ENCODE results near the gene ARNT2. TPM values are rescaled to one million over a fixed set of nuclear protein-coding genes. Genes with fewer than 3 reads are reported as not detected.

ARNT2 gene
- total and polyA plus RNA-seq, 5 donors from 2014 or later: not detected

DNA sequence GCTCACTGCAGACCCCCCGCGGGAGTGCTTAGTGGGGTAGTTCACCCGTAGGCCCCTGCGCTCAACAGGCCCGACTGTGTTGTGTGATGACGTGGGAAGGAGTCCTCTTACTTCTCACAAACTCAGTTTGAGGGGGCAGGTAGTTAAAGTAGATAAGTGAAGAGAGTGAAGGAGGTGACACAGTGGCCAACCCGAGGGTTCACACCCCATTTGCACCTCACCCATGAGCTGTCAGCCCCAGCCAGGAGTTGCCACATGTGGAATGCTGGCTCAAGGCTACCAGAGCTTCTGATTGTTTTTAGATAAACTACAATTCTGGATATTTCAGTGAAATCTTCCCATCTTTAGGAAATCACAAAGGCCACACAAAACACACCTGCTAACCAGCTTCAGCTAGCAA is 226.8 kb downstream of the ARNT2 start:
- no peaks in the 10 kb centered on the region for H3K36me3 Mint-ChIP-seq
- Histone ChIP-seq H3K27me3 (ENCODE audit: control insufficient read depth, insufficient read depth, low read length) (no peaks in the 10 kb centered on the region), H3K36me3 (ENCODE audit: control insufficient read depth, insufficient read depth, low read length) (no peaks in the 10 kb centered on the region), H3K4me1 (ENCODE audit: control insufficient read depth, insufficient read depth, low read length, poor library complexity, severe bottlenecking) (no peaks in the 10 kb centered on the region), H3K9me3 (ENCODE audit: control insufficient read depth in 2 of 2, low read length in 2 of 2) (no peaks in the 10 kb centered on the region), H3K27ac (ENCODE audit: insufficient read depth, low read length, poor library complexity, severe bottlenecking) (no peak overlapping the region), H3K4me3 (ENCODE audit: low read depth, low read length) (no peak overlapping the region)
- no peak overlapping the region for H3K27ac Mint-ChIP-seq
- H3K4me1 Mint-ChIP-seq: no peaks in the 10 kb centered on the region
- H3K9me3 Mint-ChIP-seq: peaks cover 0 to 5% (median 0%) of the 10 kb centered on the region in 7 donors
- H3K4me3 Mint-ChIP-seq: no peak overlapping the region
- DNase-seq (no peak), ATAC-seq (ENCODE audit: low read depth in 2 of 2) (no peak)
- peaks cover 4% of the 10 kb centered on the region for H3K27me3 Mint-ChIP-seq

DNA sequence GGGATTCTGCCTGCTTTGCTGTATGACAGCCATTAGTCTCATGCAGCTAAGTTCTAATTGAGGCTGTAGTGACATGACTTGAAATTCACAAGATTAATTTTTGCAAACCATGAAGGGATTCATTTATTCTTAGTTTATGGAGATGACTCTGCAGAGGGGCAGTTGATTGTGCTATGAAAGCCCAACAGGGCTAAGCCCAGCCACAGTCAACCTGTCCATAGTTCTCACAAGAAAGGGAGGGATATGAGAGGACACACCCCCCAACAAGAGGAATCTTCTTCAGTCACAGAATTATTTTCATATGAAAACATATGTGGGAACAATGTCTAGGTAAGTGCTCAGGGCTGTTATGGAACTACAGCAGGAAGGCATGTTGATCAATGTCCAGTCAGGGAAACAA is 229.0 kb downstream of the ARNT2 start:
- DNase-seq (no peak), ATAC-seq (ENCODE audit: low read depth in 2 of 2) (no peak)
- no peak overlapping the region for H3K27ac ChIP-seq (ENCODE audit: insufficient read depth, low read length, poor library complexity, severe bottlenecking)
- Mint-ChIP-seq H3K36me3 (no peaks in the 10 kb centered on the region), H3K4me1 (no peaks in the 10 kb centered on the region), H3K4me3 (no peak overlapping the region), H3K9me3 (peaks cover 0 to 3% (median 0%) of the 10 kb centered on the region in 7 donors), H3K27me3 (peaks cover 4% of the 10 kb centered on the region), H3K27ac (no peak overlapping the region)
- no peak overlapping the region for H3K4me3 ChIP-seq (ENCODE audit: low read depth, low read length)
- no peaks in the 10 kb centered on the region for H3K4me1 ChIP-seq (ENCODE audit: control insufficient read depth, insufficient read depth, low read length, poor library complexity, severe bottlenecking)
- H3K9me3 ChIP-seq (ENCODE audit: control insufficient read depth in 2 of 2, low read length in 2 of 2): no peaks in the 10 kb centered on the region
- no peaks in the 10 kb centered on the region for H3K27me3 ChIP-seq (ENCODE audit: control insufficient read depth, insufficient read depth, low read length)
- H3K36me3 ChIP-seq (ENCODE audit: control insufficient read depth, insufficient read depth, low read length): no peaks in the 10 kb centered on the region

DNA sequence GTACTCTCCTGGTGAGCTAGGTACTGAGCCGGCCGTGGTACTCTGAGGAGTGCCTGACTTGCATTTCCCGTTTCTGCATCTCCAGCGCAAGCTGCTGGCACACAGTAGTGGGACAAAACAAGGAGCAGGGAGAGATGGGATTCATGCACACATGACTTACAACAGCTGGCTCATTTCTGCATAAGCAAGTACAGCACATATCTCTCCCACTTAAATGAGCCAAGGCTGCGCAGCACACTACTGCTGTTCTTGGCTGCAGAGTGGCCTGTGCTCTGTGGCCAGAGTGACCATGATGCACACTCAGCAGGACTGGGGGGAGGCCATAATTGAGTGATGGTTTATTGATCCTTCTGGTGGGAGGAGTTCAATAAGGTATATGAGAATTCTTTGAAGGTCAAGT is 231.8 kb downstream of the ARNT2 start:
- H3K9me3 Mint-ChIP-seq: peaks cover 0 to 3% (median 0%) of the 10 kb centered on the region in 7 donors
- no peaks in the 10 kb centered on the region for H3K4me1 Mint-ChIP-seq
- H3K36me3 ChIP-seq (ENCODE audit: control insufficient read depth, insufficient read depth, low read length): no peaks in the 10 kb centered on the region
- peaks cover 4% of the 10 kb centered on the region for H3K27me3 Mint-ChIP-seq
- no peak overlapping the region for H3K4me3 ChIP-seq (ENCODE audit: low read depth, low read length)
- no peak for ATAC-seq (ENCODE audit: low read depth in 2 of 2)
- H3K36me3 Mint-ChIP-seq: no peaks in the 10 kb centered on the region
- no peak overlapping the region for H3K4me3 Mint-ChIP-seq
- H3K27me3 ChIP-seq (ENCODE audit: control insufficient read depth, insufficient read depth, low read length): no peaks in the 10 kb centered on the region
- no peak overlapping the region for H3K27ac ChIP-seq (ENCODE audit: insufficient read depth, low read length, poor library complexity, severe bottlenecking)
- no peaks in the 10 kb centered on the region for H3K4me1 ChIP-seq (ENCODE audit: control insufficient read depth, insufficient read depth, low read length, poor library complexity, severe bottlenecking)
- H3K9me3 ChIP-seq (ENCODE audit: control insufficient read depth in 2 of 2, low read length in 2 of 2): no peaks in the 10 kb centered on the region
- no peak overlapping the region for H3K27ac Mint-ChIP-seq
- no peak for DNase-seq

DNA sequence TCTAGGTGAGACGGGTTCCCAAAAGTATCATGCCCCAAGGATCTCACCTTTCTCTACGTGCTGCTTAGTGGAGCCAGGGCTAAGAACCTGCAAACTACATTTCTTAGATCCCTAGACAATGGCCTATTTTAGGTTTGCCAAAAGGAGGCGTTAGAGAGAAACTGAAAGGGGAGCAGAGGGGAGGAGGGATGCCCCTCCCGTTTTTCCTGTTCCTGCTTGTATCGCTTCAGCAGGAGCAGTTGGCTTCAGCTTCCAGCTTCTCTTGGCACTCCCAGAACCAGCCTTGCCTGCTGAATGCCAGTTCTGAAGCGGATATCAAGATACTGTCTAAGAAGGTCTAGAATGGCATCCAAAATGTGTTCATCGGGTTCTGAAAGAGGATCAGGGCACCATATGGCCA is 232.5 kb downstream of the ARNT2 start:
- no peak overlapping the region for H3K27ac Mint-ChIP-seq
- Histone ChIP-seq H3K27ac (ENCODE audit: insufficient read depth, low read length, poor library complexity, severe bottlenecking) (no peak overlapping the region), H3K27me3 (ENCODE audit: control insufficient read depth, insufficient read depth, low read length) (no peaks in the 10 kb centered on the region), H3K9me3 (ENCODE audit: control insufficient read depth in 2 of 2, low read length in 2 of 2) (no peaks in the 10 kb centered on the region), H3K4me3 (ENCODE audit: low read depth, low read length) (no peak overlapping the region), H3K36me3 (ENCODE audit: control insufficient read depth, insufficient read depth, low read length) (no peaks in the 10 kb centered on the region), H3K4me1 (ENCODE audit: control insufficient read depth, insufficient read depth, low read length, poor library complexity, severe bottlenecking) (no peaks in the 10 kb centered on the region)
- H3K9me3 Mint-ChIP-seq: peaks cover 0 to 3% (median 0%) of the 10 kb centered on the region in 7 donors
- no peaks in the 10 kb centered on the region for H3K36me3 Mint-ChIP-seq
- ATAC-seq (ENCODE audit: low read depth in 2 of 2) (no peak), DNase-seq (no peak)
- H3K4me3 Mint-ChIP-seq: no peak overlapping the region
- H3K4me1 Mint-ChIP-seq: no peaks in the 10 kb centered on the region
- H3K27me3 Mint-ChIP-seq: peaks cover 4% of the 10 kb centered on the region

DNA sequence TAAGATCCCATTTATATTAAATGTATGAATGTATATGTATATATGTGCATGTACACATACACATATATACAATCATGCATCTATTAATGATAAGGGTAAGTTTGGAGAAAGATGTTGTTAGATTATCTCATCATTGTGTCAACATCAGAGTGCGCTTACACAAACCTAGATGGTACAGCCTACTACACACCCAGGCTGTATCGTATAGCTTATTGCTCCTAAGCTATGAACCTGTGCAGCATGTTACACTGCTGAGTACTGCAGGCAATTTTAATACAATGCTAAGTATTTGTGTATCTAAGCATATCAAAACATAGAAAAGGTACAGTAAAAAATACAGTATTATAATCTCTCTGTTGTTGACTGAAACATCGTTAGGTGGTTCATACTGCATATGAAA is 233.6 kb downstream of the ARNT2 start:
- Mint-ChIP-seq H3K27ac (no peak overlapping the region), H3K36me3 (no peaks in the 10 kb centered on the region), H3K27me3 (peaks cover 4% of the 10 kb centered on the region), H3K4me3 (no peak overlapping the region), H3K4me1 (no peaks in the 10 kb centered on the region), H3K9me3 (peaks cover 0 to 3% (median 0%) of the 10 kb centered on the region in 7 donors)
- Histone ChIP-seq H3K9me3 (ENCODE audit: control insufficient read depth in 2 of 2, low read length in 2 of 2) (no peaks in the 10 kb centered on the region), H3K4me3 (ENCODE audit: low read depth, low read length) (no peak overlapping the region), H3K27ac (ENCODE audit: insufficient read depth, low read length, poor library complexity, severe bottlenecking) (no peak overlapping the region), H3K27me3 (ENCODE audit: control insufficient read depth, insufficient read depth, low read length) (no peaks in the 10 kb centered on the region), H3K4me1 (ENCODE audit: control insufficient read depth, insufficient read depth, low read length, poor library complexity, severe bottlenecking) (no peaks in the 10 kb centered on the region), H3K36me3 (ENCODE audit: control insufficient read depth, insufficient read depth, low read length) (no peaks in the 10 kb centered on the region)
- DNase-seq: no peak
- ATAC-seq (ENCODE audit: low read depth in 2 of 2): no peak

DNA sequence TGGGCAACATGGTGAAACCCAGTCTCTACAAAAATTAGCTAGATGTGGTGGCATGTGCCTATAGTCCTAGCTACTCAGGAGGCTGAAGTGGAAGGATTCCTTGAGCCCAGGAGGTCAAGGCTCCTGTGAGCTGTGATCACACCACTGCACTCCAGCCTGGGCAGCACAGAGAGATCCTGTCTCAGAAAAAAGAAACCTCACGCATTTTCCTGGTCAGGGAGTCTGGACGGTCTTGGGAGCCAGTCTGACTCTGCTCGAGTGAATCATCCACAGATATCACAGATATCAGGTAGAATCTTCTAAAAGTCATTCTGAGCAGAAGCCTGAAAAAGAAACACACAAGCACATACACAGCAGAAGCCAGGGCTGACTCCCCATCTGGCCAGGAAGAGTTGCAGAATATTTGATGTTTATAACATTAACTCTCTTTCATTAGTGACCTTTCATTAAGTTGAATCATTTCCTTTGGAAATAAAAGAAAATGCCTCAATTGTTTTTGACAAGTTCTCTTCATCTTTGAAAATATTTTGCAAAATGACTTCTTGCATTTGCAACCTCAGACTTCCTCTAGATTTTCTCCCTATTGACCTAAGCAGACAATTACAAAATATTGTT is 234.5 kb downstream of the ARNT2 start:
- no peaks in the 10 kb centered on the region for H3K4me1 Mint-ChIP-seq
- H3K27ac Mint-ChIP-seq: no peak overlapping the region
- no peaks in the 10 kb centered on the region for H3K36me3 Mint-ChIP-seq
- Histone ChIP-seq H3K27me3 (ENCODE audit: control insufficient read depth, insufficient read depth, low read length) (no peaks in the 10 kb centered on the region), H3K27ac (ENCODE audit: insufficient read depth, low read length, poor library complexity, severe bottlenecking) (no peak overlapping the region), H3K36me3 (ENCODE audit: control insufficient read depth, insufficient read depth, low read length) (no peaks in the 10 kb centered on the region), H3K4me3 (ENCODE audit: low read depth, low read length) (no peak overlapping the region), H3K4me1 (ENCODE audit: control insufficient read depth, insufficient read depth, low read length, poor library complexity, severe bottlenecking) (no peaks in the 10 kb centered on the region), H3K9me3 (ENCODE audit: control insufficient read depth in 2 of 2, low read length in 2 of 2) (no peaks in the 10 kb centered on the region)
- peaks cover 4% of the 10 kb centered on the region for H3K27me3 Mint-ChIP-seq
- no peak overlapping the region for H3K4me3 Mint-ChIP-seq
- ATAC-seq (ENCODE audit: low read depth in 2 of 2): no peak
- DNase-seq: no peak
- peaks cover 0 to 3% (median 0%) of the 10 kb centered on the region in 7 donors for H3K9me3 Mint-ChIP-seq

DNA sequence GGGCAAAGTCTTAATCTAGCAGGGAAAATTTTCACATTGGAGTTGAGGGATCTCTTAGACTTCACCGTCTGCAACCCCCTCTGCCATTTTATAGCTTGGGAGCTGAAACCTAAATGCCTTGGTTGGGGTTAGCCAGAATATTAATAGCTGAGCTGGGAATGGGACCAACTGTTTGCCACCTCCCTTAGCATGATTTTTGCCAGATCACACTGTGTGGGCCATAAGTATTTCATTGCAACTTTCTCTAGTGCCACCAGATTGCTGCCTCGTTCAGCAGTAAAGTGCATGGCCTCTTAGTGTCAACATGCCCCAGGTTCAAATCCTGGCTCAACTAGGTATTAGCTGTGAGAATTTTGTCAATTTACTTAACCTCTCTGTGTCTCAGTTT is 235.0 kb downstream of the ARNT2 start:
- Histone ChIP-seq H3K4me1 (ENCODE audit: control insufficient read depth, insufficient read depth, low read length, poor library complexity, severe bottlenecking) (no peaks in the 10 kb centered on the region), H3K27me3 (ENCODE audit: control insufficient read depth, insufficient read depth, low read length) (no peaks in the 10 kb centered on the region), H3K4me3 (ENCODE audit: low read depth, low read length) (no peak overlapping the region), H3K36me3 (ENCODE audit: control insufficient read depth, insufficient read depth, low read length) (no peaks in the 10 kb centered on the region), H3K9me3 (ENCODE audit: control insufficient read depth in 2 of 2, low read length in 2 of 2) (no peaks in the 10 kb centered on the region), H3K27ac (ENCODE audit: insufficient read depth, low read length, poor library complexity, severe bottlenecking) (no peak overlapping the region)
- H3K4me1 Mint-ChIP-seq: no peaks in the 10 kb centered on the region
- no peak for DNase-seq
- H3K36me3 Mint-ChIP-seq: no peaks in the 10 kb centered on the region
- peaks cover 0 to 3% (median 0%) of the 10 kb centered on the region in 7 donors for H3K9me3 Mint-ChIP-seq
- no peak overlapping the region for H3K27ac Mint-ChIP-seq
- no peak overlapping the region for H3K4me3 Mint-ChIP-seq
- no peak for ATAC-seq (ENCODE audit: low read depth in 2 of 2)
- peaks cover 4% of the 10 kb centered on the region for H3K27me3 Mint-ChIP-seq

DNA sequence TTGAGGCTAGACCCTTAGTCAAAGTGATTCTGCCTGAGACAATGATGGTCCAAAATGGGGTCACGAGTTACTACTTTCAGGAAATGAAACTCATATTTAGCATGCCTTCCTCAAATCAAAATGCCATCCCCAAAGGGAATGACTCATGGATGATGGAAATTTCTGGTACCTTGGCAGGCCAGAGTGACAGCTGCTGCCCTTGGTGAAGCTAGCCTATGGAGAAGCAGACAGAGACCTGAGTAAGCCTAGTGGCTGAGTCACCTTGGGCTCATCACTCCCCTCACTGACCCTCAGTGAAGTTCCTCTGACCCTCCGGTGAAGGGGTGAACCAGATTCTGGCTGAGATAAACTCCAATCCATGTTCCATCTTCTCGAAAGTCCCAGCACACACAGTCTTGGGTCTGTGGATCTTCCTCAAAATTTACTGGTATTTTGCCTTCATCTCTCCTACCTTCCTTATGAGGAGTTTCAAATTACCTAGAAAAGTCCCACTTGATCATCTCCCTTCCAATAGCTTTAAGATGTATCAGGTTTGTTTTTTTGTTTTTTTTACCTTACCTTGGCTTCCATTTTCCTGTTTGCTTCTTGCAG is 236.4 kb downstream of the ARNT2 start:
- H3K36me3 ChIP-seq (ENCODE audit: control insufficient read depth, insufficient read depth, low read length): no peaks in the 10 kb centered on the region
- no peaks in the 10 kb centered on the region for H3K4me1 ChIP-seq (ENCODE audit: control insufficient read depth, insufficient read depth, low read length, poor library complexity, severe bottlenecking)
- no peaks in the 10 kb centered on the region for H3K27me3 Mint-ChIP-seq
- H3K4me3 ChIP-seq (ENCODE audit: low read depth, low read length): no peak overlapping the region
- peaks cover 0 to 2% (median 0%) of the 10 kb centered on the region in 7 donors for H3K9me3 Mint-ChIP-seq
- no peak overlapping the region for H3K4me3 Mint-ChIP-seq
- no peaks in the 10 kb centered on the region for H3K27me3 ChIP-seq (ENCODE audit: control insufficient read depth, insufficient read depth, low read length)
- no peaks in the 10 kb centered on the region for H3K36me3 Mint-ChIP-seq
- no peak overlapping the region for H3K27ac ChIP-seq (ENCODE audit: insufficient read depth, low read length, poor library complexity, severe bottlenecking)
- DNase-seq (no peak), ATAC-seq (ENCODE audit: low read depth in 2 of 2) (no peak)
- H3K4me1 Mint-ChIP-seq: no peaks in the 10 kb centered on the region
- no peak overlapping the region for H3K27ac Mint-ChIP-seq
- no peaks in the 10 kb centered on the region for H3K9me3 ChIP-seq (ENCODE audit: control insufficient read depth in 2 of 2, low read length in 2 of 2)
